ENCODE results near the gene CAPN10.
A peak's percentile ranks its signal among the peaks of the same experiment; 100 is the strongest.

Gene CAPN10

GRCh38 chr2:240554767-240555493, 31.6 kb upstream of the CAPN10 start:
- no peak overlapping the region for H3K4me3 ChIP-seq (ENCODE audit: low read depth, low read length)
- no peak for DNase-seq (ENCODE audit: low read depth)
- TF ChIP-seq, protein P1, sequence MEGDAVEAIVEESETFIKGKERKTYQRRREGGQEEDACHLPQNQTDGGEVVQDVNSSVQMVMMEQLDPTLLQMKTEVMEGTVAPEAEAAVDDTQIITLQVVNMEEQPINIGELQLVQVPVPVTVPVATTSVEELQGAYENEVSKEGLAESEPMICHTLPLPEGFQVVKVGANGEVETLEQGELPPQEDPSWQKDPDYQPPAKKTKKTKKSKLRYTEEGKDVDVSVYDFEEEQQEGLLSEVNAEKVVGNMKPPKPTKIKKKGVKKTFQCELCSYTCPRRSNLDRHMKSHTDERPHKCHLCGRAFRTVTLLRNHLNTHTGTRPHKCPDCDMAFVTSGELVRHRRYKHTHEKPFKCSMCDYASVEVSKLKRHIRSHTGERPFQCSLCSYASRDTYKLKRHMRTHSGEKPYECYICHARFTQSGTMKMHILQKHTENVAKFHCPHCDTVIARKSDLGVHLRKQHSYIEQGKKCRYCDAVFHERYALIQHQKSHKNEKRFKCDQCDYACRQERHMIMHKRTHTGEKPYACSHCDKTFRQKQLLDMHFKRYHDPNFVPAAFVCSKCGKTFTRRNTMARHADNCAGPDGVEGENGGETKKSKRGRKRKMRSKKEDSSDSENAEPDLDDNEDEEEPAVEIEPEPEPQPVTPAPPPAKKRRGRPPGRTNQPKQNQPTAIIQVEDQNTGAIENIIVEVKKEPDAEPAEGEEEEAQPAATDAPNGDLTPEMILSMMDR (conservative IDR thresholded peaks at IDR 0.05; ENCODE audit: low read depth, low read length) = no peak

DNA sequence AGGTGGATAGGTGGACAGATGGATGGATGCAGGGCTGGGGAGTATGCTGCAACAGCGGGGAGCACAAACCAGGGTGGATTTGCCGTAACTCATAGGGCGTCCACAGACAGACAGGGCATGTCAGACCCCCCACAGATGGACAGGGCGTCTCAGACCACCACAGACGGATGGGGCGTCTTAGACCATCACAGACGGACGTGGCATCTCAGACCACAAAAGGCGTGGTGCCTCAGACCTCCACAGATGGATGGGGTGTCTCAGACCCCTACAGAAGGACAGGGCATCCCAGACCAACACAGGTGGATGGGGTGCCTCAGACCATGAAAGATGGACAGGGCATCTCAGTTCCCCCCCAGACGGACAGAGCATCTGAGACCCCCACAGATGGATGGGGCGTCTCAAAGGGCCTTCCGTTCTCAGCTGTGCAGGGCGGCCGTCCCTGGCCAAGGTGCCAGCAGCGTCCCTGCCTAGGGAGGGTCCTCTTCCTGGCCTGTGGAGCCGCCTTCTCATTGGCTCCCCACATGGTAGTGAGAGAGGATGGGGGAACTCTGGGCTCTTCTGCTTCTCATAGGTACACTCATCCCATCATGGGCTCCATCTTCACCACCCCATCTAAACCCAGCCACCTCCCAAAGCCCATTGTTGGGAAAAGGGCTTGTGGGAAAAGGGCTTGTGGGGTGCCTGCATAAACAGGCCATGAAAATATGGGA, 30.8 kb upstream of the CAPN10 start:
- no peak for DNase-seq (ENCODE audit: low read depth)
- H3K4me3 ChIP-seq (ENCODE audit: low read depth, low read length) = no peak overlapping the region
- TF ChIP-seq, protein P1 (conservative IDR thresholded peaks at IDR 0.05; ENCODE audit: low read depth, low read length) = no peak

DNA sequence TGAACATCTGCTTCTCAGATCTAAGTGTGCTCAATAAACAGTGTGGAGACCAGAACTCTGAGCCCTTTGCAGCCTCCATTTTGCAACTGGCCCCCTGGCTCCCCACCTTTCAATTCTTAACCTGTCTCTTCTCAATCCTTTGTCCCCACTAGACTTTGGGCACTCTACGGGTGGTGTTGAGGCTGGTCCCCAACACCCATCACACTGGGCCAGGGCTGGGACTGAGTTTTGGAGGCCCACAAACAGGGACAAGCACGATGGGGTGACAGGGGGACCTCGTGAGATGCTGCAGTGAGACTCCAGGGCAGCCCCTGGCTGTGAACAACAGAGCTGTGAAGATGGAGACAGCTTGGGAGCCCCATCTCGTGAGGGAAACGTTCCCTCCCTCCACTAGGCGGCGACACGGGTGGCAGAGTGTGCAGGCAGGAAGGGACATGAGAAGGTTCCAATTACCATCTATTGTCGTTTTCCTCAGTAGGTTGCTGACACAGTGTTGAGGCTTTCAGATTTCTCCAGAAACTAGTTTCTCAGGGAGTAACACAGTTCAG, 29.9 kb upstream of the CAPN10 start:
- peak overlapping the region; percentile 65 for H3K4me3 ChIP-seq (ENCODE audit: low read depth, low read length)
- TF ChIP-seq, protein P1 (conservative IDR thresholded peaks at IDR 0.05; ENCODE audit: low read depth, low read length) = peak; percentile 76
- DNase-seq (ENCODE audit: low read depth) = peak; percentile 66

DNA sequence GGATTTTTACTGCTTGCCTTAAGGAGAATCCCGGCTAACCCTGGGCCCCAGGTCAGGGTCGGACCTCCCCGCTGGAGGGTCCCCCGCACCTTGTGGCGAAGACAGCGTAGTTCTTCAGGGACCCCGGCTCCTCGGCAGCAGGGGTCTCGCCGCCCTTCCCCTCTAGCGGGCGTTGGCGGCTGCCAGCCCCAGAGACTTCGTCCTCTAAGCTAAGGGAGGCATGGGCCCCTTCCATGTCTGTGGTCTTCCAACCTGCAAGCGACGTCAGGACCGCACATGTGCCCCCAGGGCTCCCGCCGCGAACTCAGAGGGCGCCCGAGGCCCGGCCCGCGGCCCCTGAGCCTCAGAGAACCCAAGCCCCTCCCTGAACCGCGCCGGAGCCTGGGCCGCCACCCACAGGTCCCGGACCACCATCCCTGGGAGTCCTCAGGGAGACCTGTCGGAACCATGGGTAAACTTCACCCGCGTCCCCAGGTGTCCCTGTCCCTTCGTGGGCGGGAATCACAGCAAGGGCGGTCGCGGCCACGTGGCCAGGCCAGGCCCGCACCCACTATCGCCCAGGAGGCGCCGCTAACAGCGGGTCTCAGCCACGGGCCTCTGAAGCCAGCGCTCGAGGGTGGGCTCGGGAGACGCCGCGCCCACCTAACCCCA, 29.3 kb upstream of the CAPN10 start:
- TF ChIP-seq, protein P1 (conservative IDR thresholded peaks at IDR 0.05; ENCODE audit: low read depth, low read length) = no peak
- no peak for DNase-seq (ENCODE audit: low read depth)
- H3K4me3 ChIP-seq (ENCODE audit: low read depth, low read length) = peak overlapping the region; percentile 65

DNA sequence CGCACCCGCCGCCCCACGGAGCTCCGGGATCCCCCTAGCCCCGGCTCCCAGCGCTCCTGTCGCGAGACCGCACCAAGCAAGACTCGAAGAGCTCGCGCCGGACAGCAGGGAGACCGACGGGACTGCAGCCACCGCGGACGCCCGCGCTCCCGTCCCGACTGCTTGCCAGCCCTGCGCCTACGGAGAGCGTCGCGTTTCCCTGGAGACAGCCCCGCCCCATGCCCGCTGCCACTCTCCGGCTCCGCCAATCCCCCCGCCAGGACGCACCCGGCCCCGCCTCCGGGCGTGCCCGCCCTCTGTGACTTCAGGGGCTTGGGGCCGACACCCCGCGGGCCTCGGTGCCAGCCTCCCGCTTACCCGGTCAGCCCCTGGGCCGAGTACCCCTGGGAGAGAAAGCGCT, 28.7 kb upstream of the CAPN10 start, which contains the start of gene ANKMY1:
Gene ANKMY1 (minus strand): TSS at position 181 of the 400 bp plus-strand sequence. CDS start 653 bp downstream, outside the sequence.
- H3K4me3 ChIP-seq (ENCODE audit: low read depth, low read length) = peak within 1 kb of the TSS; percentile 65
- DNase-seq (ENCODE audit: low read depth) = peak; percentile 76
- TF ChIP-seq, protein P1 (conservative IDR thresholded peaks at IDR 0.05; ENCODE audit: low read depth, low read length) = no peak

DNA sequence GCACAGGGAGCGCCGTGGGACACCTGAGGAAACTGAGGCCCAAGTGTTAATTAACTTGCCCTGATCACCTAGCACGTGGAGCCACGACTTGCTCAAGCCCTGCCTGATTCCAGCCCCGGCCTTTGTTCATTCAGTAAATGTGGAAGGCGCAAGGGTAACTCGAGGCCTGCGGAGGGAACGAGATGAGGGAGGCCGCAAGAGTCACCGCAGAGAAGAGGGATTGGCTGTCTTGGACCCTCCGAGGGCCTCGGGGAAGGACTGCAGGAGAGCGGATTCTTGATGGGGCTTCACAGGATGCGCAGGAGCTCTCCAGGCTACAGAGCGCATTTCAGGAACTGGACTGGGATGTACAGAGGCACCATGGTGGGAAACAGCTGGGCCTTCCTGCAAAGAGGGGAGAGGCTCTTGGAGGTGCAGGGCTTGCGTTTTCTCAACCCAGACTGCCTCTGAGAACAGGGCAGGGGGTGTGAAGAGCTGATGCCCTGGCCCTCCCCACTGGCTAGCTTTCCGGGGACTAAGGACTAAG, 28.2 kb upstream of the CAPN10 start:
- DNase-seq (ENCODE audit: low read depth) = no peak
- H3K4me3 ChIP-seq (ENCODE audit: low read depth, low read length) = peak overlapping the region; percentile 65
- TF ChIP-seq, protein P1 (conservative IDR thresholded peaks at IDR 0.05; ENCODE audit: low read depth, low read length) = no peak

Data from choroid plexus epithelial cell (primary cell).